Measurements from ENCODE around the gene ENTPD8.

- TF ChIP-seq POLR2A (IDR thresholded peaks at IDR 0.05) (no peak), CTCF (IDR thresholded peaks at IDR 0.05) (no peak)
Observed at GRCh38 chr9:137475666-137476065, 34.5 kb upstream of the ENTPD8 start.

Measured in esophagus squamous epithelium (tissue), 4 donors.